Measurements from ENCODE around the gene TENM4.

TENM4 gene

DNA sequence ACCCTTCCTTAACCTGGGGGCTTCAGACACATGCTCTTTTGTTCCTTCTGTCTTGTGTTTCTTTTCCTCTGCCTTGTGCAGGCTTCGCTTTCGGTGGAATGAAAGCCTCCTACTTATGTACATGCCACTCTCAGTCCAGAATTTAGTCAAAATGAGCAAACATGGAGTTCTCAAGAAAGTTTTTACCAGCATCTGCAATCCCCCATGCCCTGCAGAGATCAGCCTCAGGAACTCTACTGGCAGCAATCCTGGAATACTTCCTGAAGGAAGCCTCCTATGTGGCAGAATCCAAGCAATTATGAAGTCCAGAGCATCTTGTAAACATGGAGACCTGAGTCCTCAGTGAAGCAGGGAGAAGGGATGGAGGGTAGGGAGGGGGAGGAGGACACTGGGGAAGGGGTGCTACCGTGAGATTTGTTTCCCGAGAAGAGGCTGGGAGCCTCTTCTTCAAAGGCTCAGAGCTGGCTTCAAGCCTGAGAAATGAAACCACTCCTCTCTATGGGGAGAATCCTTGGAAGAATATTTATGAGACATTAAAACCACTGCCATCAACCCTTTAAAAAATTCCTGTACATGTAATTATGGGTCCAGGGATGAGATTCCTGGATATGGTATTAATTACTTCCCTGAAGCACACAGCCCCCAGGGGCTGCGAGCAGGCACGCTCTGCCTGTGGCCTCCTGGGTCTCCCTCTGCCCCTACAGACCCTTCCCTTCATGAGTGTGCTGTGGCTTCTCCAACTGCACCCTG, 58.4 kb downstream of the TENM4 start:
- DNase-seq, result no peak

GRCh38 chr11:79381036-79381435, 59.8 kb downstream of the TENM4 start:
- no peak for DNase-seq

GRCh38 chr11:79377406-79377805, 63.4 kb downstream of the TENM4 start:
- DNase-seq, result no peak

DNA sequence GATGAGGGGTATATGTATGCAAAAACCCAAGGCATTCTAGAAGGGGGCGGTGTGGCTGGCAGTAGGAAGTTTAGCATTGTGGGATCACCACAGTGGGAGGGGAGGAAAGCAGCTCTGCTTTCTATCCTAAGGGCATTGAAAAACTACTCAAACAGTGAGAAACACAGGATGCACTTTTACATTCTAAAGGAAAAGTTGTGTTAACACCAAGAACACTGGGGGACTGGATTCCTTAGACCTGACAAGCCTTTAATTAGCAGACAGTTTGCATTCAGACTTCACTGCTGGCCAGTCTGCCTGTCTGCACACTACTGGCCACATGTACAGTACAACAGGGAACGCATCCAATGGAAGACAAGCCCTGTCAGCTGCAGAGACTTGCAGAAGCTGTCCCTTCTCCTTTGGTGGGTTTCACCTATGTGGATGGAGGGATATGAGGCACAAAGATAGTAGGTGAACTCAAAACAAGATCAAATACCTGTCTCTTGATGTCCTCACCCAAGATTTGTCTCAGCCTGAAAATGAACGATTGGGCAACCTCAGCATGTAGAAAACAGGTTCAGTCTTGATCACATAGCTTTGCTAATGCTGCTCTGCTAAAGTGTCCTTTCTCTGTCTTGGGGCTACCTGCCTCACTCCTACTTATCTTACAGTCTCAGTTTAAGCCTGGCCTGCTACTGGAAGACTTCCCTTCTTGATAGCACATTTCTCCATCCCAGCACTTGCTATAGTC, 64.8 kb downstream of the TENM4 start:
- no peak for DNase-seq

DNA sequence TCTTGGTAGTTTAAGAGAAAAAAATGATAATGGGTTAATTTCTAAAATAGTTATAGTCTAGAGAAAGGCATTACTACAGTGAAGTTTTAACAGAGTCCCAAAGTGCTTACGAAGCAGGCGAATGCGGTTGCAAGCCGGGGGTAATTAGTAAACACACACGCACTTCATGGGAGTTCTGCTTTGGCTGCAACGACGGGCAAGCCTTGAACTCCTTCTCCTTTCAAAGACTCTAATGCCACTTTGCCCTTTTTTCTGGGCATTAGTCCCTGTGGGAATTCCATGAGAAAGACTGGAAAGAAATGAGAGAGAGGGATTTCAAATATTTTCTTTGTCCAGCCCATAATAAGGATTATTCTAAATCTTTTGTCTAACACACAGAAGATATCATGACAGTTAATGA, 66.1 kb downstream of the TENM4 start:
- DNase-seq, result no peak

- DNase-seq, result no peak
Measured at GRCh38 chr11:79371724-79372123, 69.1 kb downstream of the TENM4 start.

- no peak for DNase-seq
Measured at GRCh38 chr11:79371152-79371551, 69.7 kb downstream of the TENM4 start.

DNA sequence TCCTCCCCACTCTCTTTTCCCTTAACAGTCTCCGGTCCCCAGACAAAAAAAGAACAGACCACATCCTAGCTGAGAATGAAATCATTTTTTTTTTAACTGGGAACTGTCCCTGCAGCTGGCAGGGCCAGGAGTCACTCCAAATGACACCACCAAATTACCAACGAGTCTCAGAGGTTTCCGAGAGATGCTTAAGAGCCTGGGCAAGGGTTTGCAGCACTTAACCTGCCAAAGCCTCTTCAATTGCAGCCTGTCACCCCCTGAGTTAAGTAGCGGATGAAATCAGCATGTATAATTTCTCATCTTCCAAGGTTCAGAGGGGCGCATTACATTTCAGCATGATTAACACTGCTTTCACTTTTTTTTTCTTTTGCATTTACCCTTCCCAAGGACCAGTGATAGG, 71.8 kb downstream of the TENM4 start:
- DNase-seq, result no peak

- DNase-seq, result no peak
Measured at GRCh38 chr11:79367844-79368243, 73.0 kb downstream of the TENM4 start.

DNA sequence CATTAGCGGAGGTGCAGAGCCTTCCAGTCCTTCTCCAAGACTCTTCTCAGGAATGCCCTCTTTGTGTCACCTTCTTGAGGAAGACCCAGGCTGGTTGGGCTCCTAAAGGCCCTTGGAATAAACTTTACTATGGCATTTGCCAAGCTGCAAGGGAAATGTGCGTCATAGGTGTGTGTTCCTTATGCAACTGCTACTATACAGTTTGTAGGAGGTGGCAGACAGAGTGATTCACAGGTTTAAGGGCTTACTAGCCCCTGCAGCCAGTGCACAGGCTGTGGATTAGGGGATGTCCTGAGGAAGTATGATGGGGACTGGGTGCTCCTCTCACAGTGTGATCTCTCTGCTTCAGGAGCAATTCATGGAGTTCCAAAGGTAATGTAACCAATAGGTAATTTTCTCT, 74.6 kb downstream of the TENM4 start:
- DNase-seq, result no peak

- no peak for DNase-seq
Measured at GRCh38 chr11:79363861-79364378, 76.9 kb downstream of the TENM4 start.

DNA sequence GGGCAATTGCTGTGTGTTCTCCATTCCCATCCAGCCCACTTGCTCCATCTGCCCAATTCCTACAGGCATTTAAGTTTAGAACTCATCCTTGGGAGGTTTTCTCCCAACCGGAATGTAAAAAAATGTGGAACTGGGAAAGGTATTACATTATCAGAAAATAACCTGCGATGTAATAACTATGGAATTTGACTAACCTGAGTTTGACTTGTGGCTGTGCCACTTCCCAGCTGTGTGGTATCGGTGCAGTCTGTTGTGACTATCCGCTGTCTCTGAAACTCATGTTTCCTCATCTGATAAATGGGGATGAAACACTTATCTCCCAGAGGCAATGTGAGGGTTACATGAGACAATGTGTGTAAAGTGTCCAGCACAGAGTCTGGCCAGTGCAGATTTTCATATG, 77.6 kb downstream of the TENM4 start:
- no peak for DNase-seq

DNA sequence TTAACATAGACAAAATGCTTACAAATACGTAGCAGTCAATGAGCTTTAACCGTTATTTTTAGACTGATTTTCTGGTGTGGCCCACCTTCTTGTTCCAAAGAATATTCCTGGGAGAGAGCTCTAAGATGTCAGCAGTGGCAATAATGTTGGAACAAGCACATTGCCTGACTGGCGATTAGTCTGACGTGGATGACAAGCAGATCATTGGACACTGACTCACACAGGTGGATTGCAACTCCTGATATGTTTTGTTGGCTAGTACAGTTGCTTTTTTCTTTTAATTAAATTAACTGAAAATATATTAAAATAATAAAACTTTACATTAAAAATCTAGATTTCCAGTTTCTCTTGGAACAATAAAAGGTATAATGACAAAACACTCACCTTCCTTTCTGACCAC, 78.0 kb downstream of the TENM4 start:
- no peak for DNase-seq

DNA sequence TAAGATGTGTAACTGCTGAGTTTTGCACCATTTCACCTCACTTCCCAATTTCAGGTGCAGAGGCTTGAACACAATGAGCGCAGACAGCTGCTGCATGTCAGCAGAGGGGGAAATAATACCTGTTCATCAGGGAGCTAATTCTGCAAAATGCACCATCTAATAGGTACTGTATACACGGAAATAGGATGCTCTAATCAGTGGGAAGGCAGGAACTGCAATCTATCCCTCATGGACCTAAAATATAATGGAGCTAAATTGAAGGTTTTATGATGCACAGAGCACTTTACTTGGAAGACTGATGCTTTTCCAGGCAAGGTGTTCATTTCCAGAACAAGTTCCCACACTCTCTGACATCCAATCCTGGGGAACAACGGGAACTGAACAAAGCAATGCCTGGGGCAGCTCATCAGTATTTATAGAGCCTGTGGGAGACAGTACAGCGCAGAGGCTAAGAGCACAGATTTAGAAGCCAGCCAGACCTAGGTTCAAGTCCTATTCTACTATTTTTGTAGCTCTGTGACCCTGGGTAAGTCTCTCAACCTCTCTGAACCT, 78.5 kb downstream of the TENM4 start:
- DNase-seq, result no peak

DNA sequence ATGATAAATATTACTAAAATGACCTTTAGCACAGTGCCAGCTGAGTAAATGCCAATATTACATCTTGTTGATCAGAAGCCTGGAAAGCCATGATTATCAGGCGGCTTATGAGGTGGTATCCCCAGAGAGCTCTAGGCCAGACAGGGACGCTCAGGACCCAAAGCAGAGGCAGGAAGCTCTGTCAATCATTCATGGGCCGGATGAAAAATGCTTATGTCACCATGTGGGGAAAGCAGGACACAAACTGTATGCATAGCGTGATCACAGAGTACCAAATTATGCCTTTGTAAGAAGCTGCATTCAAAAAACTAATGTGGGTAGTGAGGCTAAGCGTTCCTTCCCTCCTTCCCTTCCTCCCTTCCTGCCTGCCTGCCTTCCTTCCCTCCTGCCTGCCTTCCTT, 82.6 kb downstream of the TENM4 start:
- no peak for DNase-seq

DNA sequence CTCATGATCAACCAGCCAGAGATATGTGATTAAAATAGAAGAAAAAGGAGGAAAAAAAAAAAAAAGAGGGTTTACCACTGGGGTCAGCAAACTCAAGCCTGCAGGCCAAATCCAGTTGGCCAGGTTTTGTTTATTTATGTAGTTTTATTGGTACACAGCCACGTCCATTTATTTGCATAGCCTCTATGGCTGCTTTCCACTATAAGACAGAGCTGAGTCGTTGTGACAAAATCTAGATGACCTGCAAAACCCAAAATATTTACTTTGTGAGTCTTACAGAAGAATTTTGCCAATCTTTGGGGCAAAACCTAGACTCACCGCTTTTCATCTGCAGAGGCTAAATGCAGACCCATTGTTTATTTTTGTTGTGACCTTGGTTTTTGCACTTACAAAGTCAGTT, 87.1 kb downstream of the TENM4 start:
- DNase-seq, result no peak

DNA sequence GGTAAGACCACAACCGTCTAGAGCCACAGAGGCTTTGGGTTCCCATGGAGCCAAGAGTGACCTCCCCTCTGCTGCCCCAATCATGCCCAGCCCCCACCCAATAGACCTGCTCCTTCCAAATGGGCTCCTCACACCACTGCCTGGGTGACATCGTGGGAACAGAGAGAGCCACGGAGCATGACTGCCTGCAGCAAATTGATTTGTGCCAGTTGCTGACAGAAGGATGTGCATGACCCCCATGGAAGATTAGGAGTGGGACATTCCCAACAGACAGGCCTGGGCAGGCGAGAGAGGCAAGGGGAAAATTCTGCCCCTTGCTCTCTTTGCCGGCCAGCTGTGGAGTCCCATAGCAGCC, 88.5 kb downstream of the TENM4 start:
- DNase-seq, result no peak

GRCh38 chr11:79348976-79349682, 91.7 kb downstream of the TENM4 start:
- no peak for DNase-seq

DNA sequence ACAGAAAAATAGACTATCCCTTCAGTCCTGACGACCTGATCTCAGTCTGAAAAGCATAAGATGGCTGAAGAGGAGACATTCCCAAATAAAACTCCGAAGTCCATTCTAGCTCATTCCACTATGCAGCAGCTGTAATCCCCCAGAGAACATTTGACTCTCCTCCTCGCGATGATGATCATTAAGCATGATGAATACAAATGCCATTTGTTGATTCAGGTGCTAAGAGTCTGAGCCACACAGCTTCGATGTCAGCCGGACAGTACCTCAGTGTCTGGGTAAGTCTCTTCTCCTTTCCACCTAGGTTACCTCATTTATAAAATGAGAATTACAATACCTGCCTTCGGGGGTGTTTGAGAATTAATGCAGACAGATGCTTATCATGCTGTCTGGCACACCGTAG, 94.8 kb downstream of the TENM4 start:
- no peak for DNase-seq

DNA sequence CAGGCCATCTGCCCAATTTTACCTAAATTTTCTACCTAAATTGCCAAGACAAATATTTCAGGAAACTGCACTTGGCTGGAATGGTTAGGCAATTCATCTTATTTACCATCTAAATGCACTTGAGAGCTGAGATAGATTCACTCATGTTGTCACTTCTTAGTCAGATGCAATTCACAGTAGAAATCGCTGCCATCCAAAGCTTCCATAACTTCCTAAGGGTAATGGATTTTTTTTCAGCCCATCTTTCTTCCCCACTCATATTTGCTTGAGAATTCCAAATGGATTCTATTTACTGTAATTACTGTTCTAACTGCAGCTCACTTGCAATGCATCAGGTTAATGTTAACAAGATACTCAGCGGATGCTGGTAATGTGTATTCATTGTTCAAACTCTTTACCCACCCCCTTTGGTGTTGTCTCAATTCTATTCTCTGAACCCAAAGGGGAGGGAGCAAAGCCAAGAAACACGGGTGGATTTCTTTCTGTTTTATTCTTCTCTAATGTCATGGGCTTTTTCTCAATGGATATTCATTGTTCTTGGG, 96.0 kb downstream of the TENM4 start:
- no peak for DNase-seq

GRCh38 chr11:79342686-79343085, 98.1 kb downstream of the TENM4 start:
- DNase-seq, result no peak

- no peak for DNase-seq
Measured at GRCh38 chr11:79342236-79342635, 98.6 kb downstream of the TENM4 start.

DNA sequence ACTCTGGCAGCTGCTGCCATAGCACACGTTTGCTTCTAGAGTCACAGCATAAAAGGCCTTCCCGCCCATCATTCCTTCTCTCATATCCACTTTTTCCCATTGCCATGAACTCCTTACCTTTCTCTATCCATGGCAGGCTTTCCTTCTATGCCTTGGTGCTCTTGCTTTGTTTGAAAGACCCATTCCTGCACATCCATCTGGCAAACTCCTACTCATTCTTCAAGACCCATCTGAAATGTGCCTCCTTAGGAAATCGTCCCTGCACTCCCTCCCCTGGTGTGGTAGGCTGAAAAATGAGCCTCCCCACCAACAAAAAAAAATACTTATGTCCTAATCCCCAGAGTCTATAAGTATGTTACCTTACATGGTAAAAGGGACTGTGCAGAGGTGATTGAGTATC, 100.3 kb downstream of the TENM4 start:
- DNase-seq, result no peak

All from NCI-H446 (cell line).